Kidney tubule cell (primary cell): ENCODE data around the gene SOCS2.
"Not testable (repeated sequence)": the region's sequence is repeated elsewhere in the genome, so short reads cannot be mapped to it uniquely, and the experiment has no call there.

Experiments
- DNase-seq: peaks from one replicate; pipeline ENCODE4 v3.0.0-alpha.2; 2018; ENCODE audit warnings: low spot score

The SOCS2 gene

GRCh38 chr12:93571925-93572711 is at the start of gene SOCS2:
TSS of gene SOCS2 (plus strand) at chr12:93572675. CDS start at chr12:93572898, 223 bp downstream.
- DNase-seq = no peak

- DNase-seq = no peak
Observed at GRCh38 chr12:93524386-93525133, 47.9 kb upstream of the SOCS2 start.

GRCh38 chr12:93526786-93527428 is 45.6 kb upstream of the SOCS2 start:
- peak; percentile 87 for DNase-seq

GRCh38 chr12:93530358-93530757 is 42.1 kb upstream of the SOCS2 start:
- no peak for DNase-seq

GRCh38 chr12:93533310-93533709 is 39.2 kb upstream of the SOCS2 start:
- no peak for DNase-seq

GRCh38 chr12:93536111-93536765 is 36.2 kb upstream of the SOCS2 start:
- DNase-seq = no peak

- DNase-seq = peak; percentile 69
Observed at GRCh38 chr12:93536766-93537488, 35.5 kb upstream of the SOCS2 start.

- DNase-seq = no peak
Observed at GRCh38 chr12:93537769-93538168, 34.7 kb upstream of the SOCS2 start.

GRCh38 chr12:93539821-93540220 is 32.7 kb upstream of the SOCS2 start:
- no peak for DNase-seq

GRCh38 chr12:93540466-93540865 is 32.0 kb upstream of the SOCS2 start:
- DNase-seq = no peak

- no peak for DNase-seq
Observed at GRCh38 chr12:93541578-93542225, 30.8 kb upstream of the SOCS2 start.

- no peak for DNase-seq
Observed at GRCh38 chr12:93547778-93548177, 24.7 kb upstream of the SOCS2 start.

- DNase-seq = no peak
Observed at GRCh38 chr12:93549174-93549573, 23.3 kb upstream of the SOCS2 start.

GRCh38 chr12:93550748-93551611 is 21.5 kb upstream of the SOCS2 start:
- DNase-seq = no peak

- DNase-seq = no peak
Observed at GRCh38 chr12:93552427-93552826, 20.0 kb upstream of the SOCS2 start.

GRCh38 chr12:93557879-93558278 is 14.6 kb upstream of the SOCS2 start:
- DNase-seq = not testable (repeated sequence)

- DNase-seq = not testable (repeated sequence)
Observed at GRCh38 chr12:93558685-93559084, 13.8 kb upstream of the SOCS2 start.

- peak; percentile 97 for DNase-seq
Observed at GRCh38 chr12:93563807-93564538, 8.5 kb upstream of the SOCS2 start.

GRCh38 chr12:93565760-93566159 is 6.7 kb upstream of the SOCS2 start:
- no peak for DNase-seq
